Peyer's patch (tissue), 4 donors: ENCODE data around the gene HS6ST2.

Source experiments
- CTCF ChIP-seq, 6 experiments: fragments of 450-650 bp in 4 of 6; fragments of 200-600 bp in 2 of 6; sonication (generic) in 1 of 6; IDR thresholded peaks; one replicate each; pipeline ENCODE4 v1.5.1; 2017 to 2019; ENCODE audit warnings: antibody characterized with exemption in 6 of 6, mild to moderate bottlenecking in 3 of 6, moderate library complexity in 1 of 6
- POLR2A ChIP-seq, 2 donors: fragments of 450-650 bp; IDR thresholded peaks; one replicate each; pipeline ENCODE4 v1.5.1; 2017; ENCODE audit warnings: antibody characterized with exemption in 2 of 2, mild to moderate bottlenecking in 2 of 2, moderate library complexity in 2 of 2

DNA sequence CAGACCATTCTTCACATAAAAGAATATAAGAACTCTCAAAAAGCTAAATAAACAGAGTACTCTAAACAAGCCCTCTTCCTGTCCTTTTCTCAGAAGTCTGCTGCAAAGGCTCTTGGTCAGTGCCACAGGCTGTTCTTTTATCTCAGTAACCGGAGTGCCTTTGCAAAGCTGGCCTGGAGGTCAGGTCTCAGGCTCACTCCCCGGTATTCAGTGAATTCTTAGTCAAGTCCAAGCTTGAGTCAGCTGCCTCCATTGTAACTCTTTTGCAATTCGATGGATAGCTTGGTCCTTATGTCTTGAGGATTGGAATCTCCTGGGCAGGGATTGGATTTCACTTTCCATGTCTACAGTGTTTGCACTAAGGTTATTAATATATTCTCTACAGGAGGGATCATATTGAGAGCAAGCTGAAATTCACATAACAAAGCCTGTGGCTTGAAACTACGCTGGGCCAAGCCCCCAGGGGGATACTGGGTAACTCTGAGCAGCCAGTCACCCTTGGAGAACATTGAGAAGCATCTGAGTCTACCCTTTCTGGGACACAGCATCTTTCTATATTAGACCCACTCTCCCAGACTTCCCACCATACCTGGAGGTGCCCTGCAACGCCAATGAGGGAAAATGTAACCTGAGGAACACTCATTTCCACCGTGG lies 10.0 kb upstream of the HS6ST2 start:
- no peak for TF ChIP-seq CTCF (IDR thresholded peaks at IDR 0.05)
- TF ChIP-seq POLR2A (IDR thresholded peaks at IDR 0.05) = no peak
